Measurements from ENCODE around the gene RCOR2. TPM values are rescaled to one million over a fixed set of nuclear protein-coding genes. Genes with fewer than 3 reads are reported as not detected.

The RCOR2 gene
- total and polyA plus RNA-seq, 8 donors = 0.35 to 1.6 (median 0.92) TPM; not detected in 3

- H3K27me3 ChIP-seq = no peaks in the 10 kb centered on the region
- TF ChIP-seq EP300 (IDR thresholded peaks at IDR 0.05) = no peak
- H3K4me3 ChIP-seq = no peak overlapping the region
- peaks cover 84 to 100% (median 100%) of the 10 kb centered on the region in 4 donors for H3K36me3 ChIP-seq
- no peak for DNase-seq
- H3K27ac ChIP-seq = no peak overlapping the region
- 81 to 87% (median 83%) methylated on average over 6 of the region's 6 CpGs for WGBS, 5 donors
- intact Hi-C loops (cut with DNase I; ENCODE audit: low total_unique reads) = no loop called here
- H3K4me1 ChIP-seq = peaks cover 4 to 25% (median 15%) of the 10 kb centered on the region in 4 donors
- no peaks in the 10 kb centered on the region for H3K9me3 ChIP-seq
These were observed 11.8 kb downstream of the RCOR2 start for GRCh38 chr11:63905179-63905578.

GRCh38 chr11:63904743-63905142 is 12.2 kb downstream of the RCOR2 start:
- TF ChIP-seq POLR2A (IDR thresholded peaks at IDR 0.05) (no peak), CTCF (IDR thresholded peaks at IDR 0.05) (no peak), POLR2AphosphoS5 (IDR thresholded peaks at IDR 0.05) (no peak), EP300 (IDR thresholded peaks at IDR 0.05) (no peak)
- Histone ChIP-seq H3K4me1 (peaks cover 4 to 21% (median 13%) of the 10 kb centered on the region in 4 donors), H3K4me3 (no peak overlapping the region), H3K9me3 (no peaks in the 10 kb centered on the region), H3K27me3 (no peaks in the 10 kb centered on the region), H3K27ac (no peak overlapping the region), H3K36me3 (peaks cover 88 to 100% (median 100%) of the 10 kb centered on the region in 4 donors)
- no peak for DNase-seq
- 91 to 95% (median 92%) methylated on average over 12 to 13 of the region's 13 CpGs for WGBS, 5 donors
- intact Hi-C loops (cut with DNase I; ENCODE audit: low total_unique reads) = no loop called here

GRCh38 chr11:63903884-63904283 is 13.1 kb downstream of the RCOR2 start:
- 91 to 96% (median 94%) methylated on average over 14 of the region's 14 CpGs for WGBS, 5 donors
- no peaks in the 10 kb centered on the region for H3K9me3 ChIP-seq
- no peak for TF ChIP-seq CTCF (IDR thresholded peaks at IDR 0.05)
- H3K4me3 ChIP-seq = no peak overlapping the region
- no peak overlapping the region for H3K27ac ChIP-seq
- DNase-seq = no peak
- peaks cover 4 to 12% (median 8%) of the 10 kb centered on the region in 4 donors for H3K4me1 ChIP-seq
- peaks cover 89 to 100% (median 100%) of the 10 kb centered on the region in 4 donors for H3K36me3 ChIP-seq
- intact Hi-C loops (cut with DNase I; ENCODE audit: low total_unique reads) = no loop called here
- no peaks in the 10 kb centered on the region for H3K27me3 ChIP-seq

- no peak for TF ChIP-seq EP300 (IDR thresholded peaks at IDR 0.05)
- TF ChIP-seq CTCF (IDR thresholded peaks at IDR 0.05) = peak in 1 of 7 experiments; percentile 10
- DNase-seq = no peak
- no peak overlapping the region for H3K27ac ChIP-seq
- no peaks in the 10 kb centered on the region for H3K27me3 ChIP-seq
- H3K4me3 ChIP-seq = no peak overlapping the region
- H3K36me3 ChIP-seq = peaks cover 91 to 100% (median 100%) of the 10 kb centered on the region in 4 donors
- H3K9me3 ChIP-seq = no peaks in the 10 kb centered on the region
- WGBS, 5 donors = 77 to 89% (median 78%) methylated on average over 3 of the region's 3 CpGs
- intact Hi-C loops (cut with DNase I; ENCODE audit: low total_unique reads) = no loop called here
- peaks cover 0 to 5% (median 2%) of the 10 kb centered on the region in 4 donors for H3K4me1 ChIP-seq
These were observed 15.3 kb downstream of the RCOR2 start for GRCh38 chr11:63901660-63902059.

- no peak for TF ChIP-seq POLR2A (IDR thresholded peaks at IDR 0.05)
- no peak for TF ChIP-seq EP300 (IDR thresholded peaks at IDR 0.05)
- no peak for TF ChIP-seq CTCF (IDR thresholded peaks at IDR 0.05)
- no peak for TF ChIP-seq POLR2AphosphoS5 (IDR thresholded peaks at IDR 0.05)
- Histone ChIP-seq H3K4me1 (peaks cover 0 to 16% (median 13%) of the 10 kb centered on the region in 4 donors), H3K9me3 (no peaks in the 10 kb centered on the region), H3K27ac (no peak overlapping the region), H3K36me3 (peaks cover 73 to 83% (median 80%) of the 10 kb centered on the region in 4 donors), H3K27me3 (no peaks in the 10 kb centered on the region), H3K4me3 (no peak overlapping the region)
- WGBS, 5 donors = 89 to 93% (median 90%) methylated on average over 10 of the region's 10 CpGs
- DNase-seq = no peak
- intact Hi-C loops (cut with DNase I; ENCODE audit: low total_unique reads) = no loop called here
These were observed 19.4 kb downstream of the RCOR2 start for GRCh38 chr11:63897459-63898146.
